BE2C (cell line): ENCODE measurements around the gene SPDYE18. TPM values are rescaled to one million over a fixed set of nuclear protein-coding genes. Genes with fewer than 3 reads are reported as not detected.
"Not testable (repeated sequence)": the region's sequence is repeated elsewhere in the genome, so short reads cannot be mapped to it uniquely, and the experiment has no call there.

ENCODE experiments used
- DNase-seq: peaks from one replicate; pipeline ENCODE4 v3.0.0-alpha.2; 2020
- H3K27me3 ChIP-seq: fragments of 250-450 bp; sonication (Bioruptor Pico); 2 replicates; pipeline ENCODE4 v1.5.1; 2020; ENCODE audit warnings: mild to moderate bottlenecking
- H3K36me3 ChIP-seq: fragments of 250-450 bp; sonication (Bioruptor Pico); 2 replicates; pipeline ENCODE4 v1.5.1; 2020; ENCODE audit warnings: mild to moderate bottlenecking
- H3K4me1 ChIP-seq: fragments of 250-450 bp; sonication (Bioruptor Pico); 2 replicates; pipeline ENCODE4 v1.5.1; 2020
- H3K4me3 ChIP-seq: 2 replicates; pipeline ENCODE4 v1.5.1; 2011; ENCODE audit warnings: low read depth, low read length
- H3K9me3 ChIP-seq: fragments of 250-450 bp; sonication (Bioruptor Pico); 2 replicates; pipeline ENCODE4 v1.5.1; 2020
- polyA plus RNA-seq: library from polyadenylated mRNA; unstranded; fragments of >200 nt; gene quantifications from one replicate; pipeline ENCODE4 v1.2.1, GENCODE V29; 2012; ENCODE audit warnings: low read depth, missing spikeins; ENCODE audit not compliant: insufficient read length, insufficient read depth

The SPDYE18 gene
- not detected for polyA plus RNA-seq

DNA sequence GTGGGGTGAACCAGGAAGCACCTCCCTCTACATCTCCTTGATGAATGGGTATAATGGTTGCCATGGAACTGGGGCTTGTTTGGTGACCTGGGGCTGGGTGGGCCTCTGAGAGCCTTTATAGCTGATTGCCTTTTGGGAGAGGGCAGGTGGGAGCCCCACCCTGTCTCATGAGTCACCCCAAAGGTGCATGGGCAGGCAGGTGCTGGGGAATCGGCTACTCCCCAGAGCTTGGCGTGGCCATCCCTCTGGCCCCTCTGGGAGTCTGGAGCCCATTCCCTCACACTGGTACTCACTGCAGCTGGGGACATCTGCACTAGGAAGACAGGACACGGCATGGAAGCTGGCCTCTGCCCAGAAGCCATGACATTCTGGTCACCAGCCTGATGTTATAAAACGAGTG lies at the start of gene SPDYE18:
Gene SPDYE18 (minus strand): TSS at position 2 of the 400 bp plus-strand sequence. CDS start 2,046 bp downstream, outside the sequence.
- H3K36me3 ChIP-seq, DNase-seq, H3K4me1 ChIP-seq, H3K4me3 ChIP-seq, H3K27me3 ChIP-seq, H3K9me3 ChIP-seq: not testable (repeated sequence)

DNA sequence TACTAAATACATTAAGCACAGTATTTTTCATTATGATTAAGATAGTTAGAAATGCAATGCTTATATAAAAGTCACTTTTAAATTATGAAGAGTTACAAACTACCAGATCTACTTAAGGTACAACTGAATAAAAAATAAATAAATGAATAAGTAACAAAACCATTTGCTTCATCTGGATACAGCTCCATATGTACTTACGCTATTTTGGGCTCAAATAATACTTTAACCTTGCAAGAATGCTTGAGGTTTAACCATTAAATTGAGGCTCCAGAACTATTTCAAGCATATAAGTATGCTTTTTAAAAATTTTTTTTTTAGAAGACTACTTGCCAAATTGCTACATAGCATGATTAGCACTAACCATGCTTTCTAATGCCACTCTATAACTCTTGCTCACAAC lies 46.0 kb upstream of the SPDYE18 start:
- H3K36me3 ChIP-seq, H3K4me1 ChIP-seq, H3K4me3 ChIP-seq, DNase-seq, H3K9me3 ChIP-seq, H3K27me3 ChIP-seq: not testable (repeated sequence)

GRCh38 chr7:77107659-77108058 lies 45.3 kb upstream of the SPDYE18 start:
- H3K27me3 ChIP-seq, H3K36me3 ChIP-seq, DNase-seq, H3K9me3 ChIP-seq, H3K4me1 ChIP-seq, H3K4me3 ChIP-seq: not testable (repeated sequence)

GRCh38 chr7:77105904-77106303 lies 43.5 kb upstream of the SPDYE18 start:
- H3K27me3 ChIP-seq, H3K4me1 ChIP-seq, DNase-seq, H3K4me3 ChIP-seq, H3K9me3 ChIP-seq, H3K36me3 ChIP-seq: not testable (repeated sequence)

- H3K27me3 ChIP-seq, H3K4me3 ChIP-seq, H3K4me1 ChIP-seq, DNase-seq, H3K36me3 ChIP-seq, H3K9me3 ChIP-seq: not testable (repeated sequence)
These were observed 40.3 kb upstream of the SPDYE18 start for GRCh38 chr7:77102671-77103070.

GRCh38 chr7:77101187-77101586 lies 38.8 kb upstream of the SPDYE18 start:
- not testable (repeated sequence) for H3K4me1 ChIP-seq, DNase-seq, H3K36me3 ChIP-seq, H3K9me3 ChIP-seq, H3K27me3 ChIP-seq, H3K4me3 ChIP-seq

GRCh38 chr7:77100501-77100900 lies 38.1 kb upstream of the SPDYE18 start:
- H3K36me3 ChIP-seq, H3K9me3 ChIP-seq, DNase-seq, H3K4me3 ChIP-seq, H3K4me1 ChIP-seq, H3K27me3 ChIP-seq: not testable (repeated sequence)

GRCh38 chr7:77092301-77092700 lies 29.9 kb upstream of the SPDYE18 start:
- DNase-seq, H3K9me3 ChIP-seq, H3K27me3 ChIP-seq, H3K4me1 ChIP-seq, H3K36me3 ChIP-seq, H3K4me3 ChIP-seq: not testable (repeated sequence)

DNA sequence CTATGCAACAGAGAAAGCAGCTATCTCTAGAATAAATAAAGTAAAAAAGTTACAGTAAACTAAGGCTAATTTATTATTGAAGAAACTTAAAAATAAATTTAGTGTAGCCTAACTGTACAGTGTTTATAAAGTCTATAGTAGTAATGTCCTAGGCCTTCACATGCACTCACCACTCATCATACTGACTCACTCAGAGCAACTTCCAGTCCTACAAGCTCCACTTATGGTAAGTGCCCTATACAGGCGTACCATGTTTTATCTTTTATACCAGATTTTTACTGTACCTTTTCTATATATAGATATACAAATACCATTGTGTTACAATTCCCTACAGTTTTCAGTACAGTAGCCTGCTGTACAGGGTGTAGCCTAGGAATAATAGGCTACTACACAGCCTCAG lies 19.8 kb upstream of the SPDYE18 start:
- H3K4me1 ChIP-seq, DNase-seq, H3K4me3 ChIP-seq, H3K9me3 ChIP-seq, H3K27me3 ChIP-seq, H3K36me3 ChIP-seq: not testable (repeated sequence)

- DNase-seq, H3K9me3 ChIP-seq: not testable (repeated sequence)
These were observed 17.9 kb upstream of the SPDYE18 start for GRCh38 chr7:77080236-77080635.

DNA sequence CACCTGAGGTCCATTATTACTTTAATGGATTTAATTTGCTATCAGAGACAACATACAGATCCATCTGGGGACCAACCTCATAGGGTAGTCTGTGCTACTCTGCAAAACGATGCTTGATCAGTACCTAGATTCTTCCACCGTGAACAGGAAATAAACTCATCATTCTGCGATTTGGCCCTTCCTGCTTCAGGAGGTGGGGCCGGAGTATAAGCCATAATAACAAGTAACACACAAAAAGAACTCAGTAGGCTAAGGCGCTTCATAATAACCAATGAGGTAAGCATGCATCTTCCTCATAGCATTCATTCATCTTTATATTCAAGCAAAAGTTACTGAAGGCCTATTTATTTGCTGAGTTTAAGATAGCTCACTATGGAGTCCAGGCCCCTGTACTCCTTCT lies 17.3 kb upstream of the SPDYE18 start:
- not testable (repeated sequence) for H3K36me3 ChIP-seq, H3K4me1 ChIP-seq, DNase-seq, H3K4me3 ChIP-seq, H3K27me3 ChIP-seq, H3K9me3 ChIP-seq

More at GRCh38 chr7:77080236-77080635, 17.9 kb upstream of the SPDYE18 start:
- H3K36me3 ChIP-seq, H3K27me3 ChIP-seq, H3K4me1 ChIP-seq, H3K4me3 ChIP-seq: not testable (repeated sequence)

DNA sequence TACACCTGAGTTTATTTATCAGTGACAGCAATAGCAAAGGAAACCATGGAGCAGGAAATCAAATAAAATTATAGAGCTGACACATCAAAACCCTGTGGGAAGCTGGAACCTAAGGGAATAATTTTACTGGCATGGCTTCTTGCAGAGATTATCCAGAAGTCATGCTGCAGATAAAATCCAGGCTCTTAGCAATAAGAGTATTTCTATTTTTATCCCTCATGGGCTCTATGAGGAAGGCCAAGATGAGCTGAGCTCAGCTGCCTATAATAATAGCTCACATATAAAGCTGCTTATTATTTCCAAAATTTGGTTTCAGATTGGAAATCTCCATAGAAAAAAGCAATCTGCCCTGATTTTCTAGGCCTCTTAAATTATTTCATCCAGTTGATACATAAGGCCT lies 16.8 kb upstream of the SPDYE18 start:
- not testable (repeated sequence) for H3K36me3 ChIP-seq, H3K9me3 ChIP-seq, H3K27me3 ChIP-seq, DNase-seq, H3K4me1 ChIP-seq, H3K4me3 ChIP-seq

- not testable (repeated sequence) for H3K4me1 ChIP-seq, H3K36me3 ChIP-seq, H3K27me3 ChIP-seq, H3K4me3 ChIP-seq, DNase-seq, H3K9me3 ChIP-seq
These were observed 14.7 kb upstream of the SPDYE18 start for GRCh38 chr7:77077060-77077459.

DNA sequence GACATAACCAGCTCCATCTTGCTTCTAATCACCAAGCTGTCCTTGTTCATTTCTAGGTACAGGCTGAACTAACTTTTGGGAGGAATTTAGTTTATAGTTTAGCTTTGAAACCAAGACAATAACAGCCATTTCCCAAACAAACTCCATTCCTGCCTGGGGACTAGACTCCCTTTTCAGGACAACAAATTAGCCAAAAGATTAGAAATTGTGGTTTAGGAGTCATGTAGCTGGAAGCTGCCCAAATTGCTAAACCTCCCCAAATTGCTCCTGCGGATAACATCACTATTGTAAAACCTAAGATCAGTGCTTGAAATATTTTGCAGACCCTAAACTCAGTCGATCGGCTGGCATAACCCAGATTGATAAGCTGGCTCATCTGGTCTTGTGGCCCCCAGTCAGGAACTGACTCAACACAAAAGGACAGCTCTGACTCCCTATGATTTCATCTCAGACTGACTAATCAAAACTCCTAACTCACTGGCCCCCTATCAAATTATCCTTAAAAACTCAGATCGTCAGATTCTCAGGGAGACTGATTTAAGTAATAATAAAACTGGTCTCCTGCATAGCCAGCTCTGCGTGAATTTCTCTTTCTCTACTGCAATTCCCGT lies 12.5 kb upstream of the SPDYE18 start:
- not testable (repeated sequence) for H3K4me1 ChIP-seq, H3K9me3 ChIP-seq, H3K27me3 ChIP-seq, H3K4me3 ChIP-seq, H3K36me3 ChIP-seq, DNase-seq

DNA sequence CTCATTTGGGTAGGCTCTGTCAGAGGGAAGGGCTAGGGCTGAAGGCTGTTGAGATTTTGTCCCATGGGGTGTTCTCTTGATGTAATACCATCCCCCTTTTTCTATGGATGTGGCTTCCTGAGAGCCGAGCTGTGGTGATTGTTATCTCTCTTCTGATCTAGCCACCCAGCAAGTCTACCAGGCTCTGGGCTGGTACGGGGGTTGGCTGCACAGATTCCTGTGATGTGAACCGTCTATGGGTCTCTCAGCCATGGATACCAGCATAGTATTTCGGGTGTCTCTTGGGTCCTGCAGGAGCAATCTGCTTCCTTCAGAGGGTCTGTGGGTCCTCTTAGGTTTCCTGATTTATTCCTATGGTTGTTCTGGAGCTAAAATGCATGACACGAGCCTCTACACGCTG lies 8.8 kb upstream of the SPDYE18 start:
- not testable (repeated sequence) for H3K4me1 ChIP-seq, H3K4me3 ChIP-seq, H3K27me3 ChIP-seq, DNase-seq, H3K36me3 ChIP-seq, H3K9me3 ChIP-seq

DNA sequence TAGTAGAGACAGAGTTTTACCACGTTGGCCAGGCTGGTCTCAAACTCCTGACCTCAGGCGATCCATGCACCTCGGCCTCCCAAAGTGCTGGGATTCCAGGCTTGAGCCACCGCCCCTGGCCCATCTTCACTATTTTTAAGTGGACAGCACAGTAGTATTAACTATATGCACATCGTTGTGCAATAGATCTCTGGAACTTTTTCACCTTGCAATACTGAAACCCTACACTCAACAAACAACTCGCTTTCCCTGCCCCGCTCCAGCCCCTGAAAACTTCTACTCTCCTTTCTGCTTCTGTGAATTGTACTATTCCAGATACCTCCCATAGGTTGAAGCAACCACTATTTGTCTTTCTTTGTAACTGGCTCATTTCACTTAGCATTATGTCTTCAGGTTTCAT lies 3.5 kb upstream of the SPDYE18 start:
- not testable (repeated sequence) for H3K4me1 ChIP-seq, H3K27me3 ChIP-seq, H3K4me3 ChIP-seq, DNase-seq, H3K9me3 ChIP-seq, H3K36me3 ChIP-seq

DNA sequence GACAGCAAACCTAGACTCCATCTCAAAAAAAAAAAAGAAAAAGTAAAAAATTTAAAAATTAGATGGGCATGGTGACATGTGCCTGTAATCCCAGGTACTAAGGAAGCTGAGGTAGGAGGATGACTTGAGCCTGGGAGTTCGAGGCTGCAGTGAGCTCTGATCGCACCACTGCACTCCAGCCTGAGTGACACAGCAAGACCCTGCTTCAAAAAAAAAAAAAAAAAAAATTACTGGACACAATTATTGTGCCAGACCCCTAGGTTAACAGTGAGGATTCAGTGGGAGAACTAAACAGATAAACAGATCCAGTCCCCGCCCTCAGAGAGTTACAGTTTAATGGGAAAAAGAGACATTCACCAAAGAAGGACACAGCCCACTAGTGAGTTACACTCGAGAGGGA lies 1.4 kb upstream of the SPDYE18 start:
- DNase-seq, H3K9me3 ChIP-seq, H3K27me3 ChIP-seq: not testable (repeated sequence)

More for the DNA sequence above, 1.4 kb upstream of the SPDYE18 start:
- not testable (repeated sequence) for H3K4me3 ChIP-seq, H3K4me1 ChIP-seq, H3K36me3 ChIP-seq
